Glutamatergic neuron (in vitro differentiated cells): Measurements from ENCODE around the gene FARP1. TPM values are rescaled to one million over a fixed set of nuclear protein-coding genes. Genes with fewer than 3 reads are reported as not detected.

Experiments used
- DNase-seq: peaks from one replicate; pipeline ENCODE4 v3.0.0; 2022
- H3K27ac Mint-ChIP-seq: one replicate; pipeline ENCODE4 v1.8.0; 2020; ENCODE audit warnings: mild to moderate bottlenecking, mixed read lengths, inconsistent platforms; ENCODE audit not compliant: unreplicated experiment
- H3K27me3 Mint-ChIP-seq: one replicate; pipeline ENCODE4 v1.8.0; 2020; ENCODE audit warnings: mild to moderate bottlenecking, moderate library complexity, mixed read lengths, inconsistent platforms; ENCODE audit not compliant: unreplicated experiment
- H3K36me3 Mint-ChIP-seq: one replicate; pipeline ENCODE4 v1.8.0; 2020; ENCODE audit warnings: mild to moderate bottlenecking, mixed read lengths, inconsistent platforms; ENCODE audit not compliant: unreplicated experiment
- H3K4me1 Mint-ChIP-seq: one replicate; pipeline ENCODE4 v1.8.0; 2020; ENCODE audit warnings: mild to moderate bottlenecking, low read depth, mixed read lengths, inconsistent platforms; ENCODE audit not compliant: unreplicated experiment
- H3K4me3 Mint-ChIP-seq: one replicate; pipeline ENCODE4 v1.8.0; 2020; ENCODE audit warnings: mild to moderate bottlenecking, mixed read lengths, inconsistent platforms; ENCODE audit not compliant: unreplicated experiment
- H3K9me3 Mint-ChIP-seq: one replicate; pipeline ENCODE4 v1.8.0; 2020; ENCODE audit warnings: mild to moderate bottlenecking, moderate library complexity, mixed read lengths, inconsistent platforms; ENCODE audit not compliant: unreplicated experiment
- total RNA-seq: library from RNA; stranded (reverse); fragmentation: NEBNext Ultra II Directional; extraction: Animal tissue kit (Norgen Biotek cat#: 25700); gene quantifications from one replicate; pipeline ENCODE4 v1.2.1, GENCODE V29; 2021; ENCODE audit not compliant: unreplicated experiment
- TF ChIP-seq, protein P1 (sequence below): fragments of 200-600 bp; sonication (generic); IDR thresholded peaks from one replicate; pipeline ENCODE4 v1.5.0; 2021; ENCODE audit not compliant: partially characterized antibody, unreplicated experiment

The FARP1 gene
- total RNA-seq, 1 donor from 2014 or later = 233 TPM

DNA sequence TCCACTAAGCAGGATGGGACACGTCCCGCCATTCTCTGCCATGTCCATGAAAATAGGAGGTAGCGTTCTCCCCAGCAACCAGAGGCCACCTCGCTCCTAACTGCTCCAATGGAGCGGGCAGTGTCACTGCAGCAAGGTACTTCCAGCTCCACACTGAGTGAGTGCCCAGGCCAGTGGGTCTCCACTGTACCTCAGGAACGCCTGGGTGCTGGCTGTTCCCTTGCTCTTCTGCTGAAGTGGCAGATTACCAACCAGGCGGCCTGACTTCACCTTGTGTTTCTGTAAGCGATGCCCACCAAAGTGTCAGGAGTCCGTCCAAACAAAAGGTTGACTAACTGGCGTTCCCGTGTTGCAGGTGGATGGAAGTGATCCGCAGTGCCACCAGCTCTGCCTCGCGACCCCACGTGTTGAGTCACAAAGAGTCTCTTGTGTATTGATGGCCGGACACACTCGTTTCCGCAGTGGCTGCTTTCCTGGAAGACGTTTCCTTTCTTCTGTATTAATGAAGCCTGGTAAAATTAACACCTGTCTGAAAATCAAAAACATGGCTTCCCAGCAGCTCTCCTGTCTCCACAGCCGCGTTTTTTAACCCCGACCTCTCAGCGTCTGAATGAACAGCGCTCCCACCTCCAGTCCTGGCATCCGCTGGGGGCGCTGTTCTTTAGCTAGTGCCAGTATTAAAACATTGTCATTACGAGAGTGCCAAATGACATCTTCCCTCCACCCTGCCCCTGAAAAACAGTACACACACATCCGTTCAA lies 305.2 kb downstream of the FARP1 start:
- TF ChIP-seq, protein P1, sequence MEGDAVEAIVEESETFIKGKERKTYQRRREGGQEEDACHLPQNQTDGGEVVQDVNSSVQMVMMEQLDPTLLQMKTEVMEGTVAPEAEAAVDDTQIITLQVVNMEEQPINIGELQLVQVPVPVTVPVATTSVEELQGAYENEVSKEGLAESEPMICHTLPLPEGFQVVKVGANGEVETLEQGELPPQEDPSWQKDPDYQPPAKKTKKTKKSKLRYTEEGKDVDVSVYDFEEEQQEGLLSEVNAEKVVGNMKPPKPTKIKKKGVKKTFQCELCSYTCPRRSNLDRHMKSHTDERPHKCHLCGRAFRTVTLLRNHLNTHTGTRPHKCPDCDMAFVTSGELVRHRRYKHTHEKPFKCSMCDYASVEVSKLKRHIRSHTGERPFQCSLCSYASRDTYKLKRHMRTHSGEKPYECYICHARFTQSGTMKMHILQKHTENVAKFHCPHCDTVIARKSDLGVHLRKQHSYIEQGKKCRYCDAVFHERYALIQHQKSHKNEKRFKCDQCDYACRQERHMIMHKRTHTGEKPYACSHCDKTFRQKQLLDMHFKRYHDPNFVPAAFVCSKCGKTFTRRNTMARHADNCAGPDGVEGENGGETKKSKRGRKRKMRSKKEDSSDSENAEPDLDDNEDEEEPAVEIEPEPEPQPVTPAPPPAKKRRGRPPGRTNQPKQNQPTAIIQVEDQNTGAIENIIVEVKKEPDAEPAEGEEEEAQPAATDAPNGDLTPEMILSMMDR = peak; percentile 68
- peaks cover 37% of the 10 kb centered on the region for H3K27me3 Mint-ChIP-seq
- H3K27ac Mint-ChIP-seq = peak overlapping the region; percentile 30
- H3K4me3 Mint-ChIP-seq = no peak overlapping the region
- peak; percentile 84 for DNase-seq
- peaks cover 30% of the 10 kb centered on the region for H3K4me1 Mint-ChIP-seq
- peaks cover 67% of the 10 kb centered on the region for H3K9me3 Mint-ChIP-seq
- H3K36me3 Mint-ChIP-seq = peaks cover 4% of the 10 kb centered on the region

DNA sequence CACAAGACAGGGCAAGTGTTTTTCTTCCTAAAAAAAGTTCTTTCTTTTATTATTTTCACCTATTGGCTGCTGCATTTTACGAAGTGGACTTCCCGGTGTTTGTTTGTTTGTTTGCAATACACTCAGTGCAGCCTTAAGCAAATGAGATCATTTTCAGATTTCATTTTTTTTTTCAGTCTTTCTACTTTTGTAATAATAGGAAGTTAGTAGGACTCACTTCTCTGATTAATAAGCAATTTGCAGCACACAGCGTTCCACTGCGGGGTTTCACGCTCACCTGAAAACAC lies 305.7 kb downstream of the FARP1 start:
- no peak overlapping the region for H3K4me3 Mint-ChIP-seq
- peaks cover 63% of the 10 kb centered on the region for H3K9me3 Mint-ChIP-seq
- peaks cover 4% of the 10 kb centered on the region for H3K36me3 Mint-ChIP-seq
- peaks cover 31% of the 10 kb centered on the region for H3K4me1 Mint-ChIP-seq
- no peak for DNase-seq
- H3K27me3 Mint-ChIP-seq = peaks cover 32% of the 10 kb centered on the region
- peak overlapping the region; percentile 30 for H3K27ac Mint-ChIP-seq
- TF ChIP-seq, protein P1 = peak; percentile 1

DNA sequence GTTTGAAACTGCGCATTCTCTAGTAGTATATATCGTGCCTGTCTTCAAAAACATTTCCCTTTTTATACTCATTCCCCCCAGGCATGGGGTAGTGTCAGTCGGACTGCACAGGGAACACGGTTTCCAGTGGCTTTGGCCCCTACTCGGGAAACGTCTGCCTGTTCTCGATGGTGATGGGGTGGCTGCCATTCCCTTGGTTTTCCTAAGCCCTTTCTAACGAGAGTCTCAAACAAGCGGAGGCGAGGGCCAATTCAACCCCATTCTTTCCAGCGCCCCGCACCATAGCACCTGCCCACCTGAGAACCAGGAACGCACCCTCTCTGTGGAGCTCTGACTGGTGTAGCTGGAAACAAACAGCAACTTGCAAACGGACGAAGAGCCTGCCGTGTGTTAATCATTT lies 306.4 kb downstream of the FARP1 start:
- peaks cover 56% of the 10 kb centered on the region for H3K9me3 Mint-ChIP-seq
- DNase-seq = no peak
- H3K27ac Mint-ChIP-seq = peak overlapping the region; percentile 70
- TF ChIP-seq, protein P1 = no peak
- H3K36me3 Mint-ChIP-seq = peaks cover 4% of the 10 kb centered on the region
- H3K4me3 Mint-ChIP-seq = no peak overlapping the region
- peaks cover 30% of the 10 kb centered on the region for H3K27me3 Mint-ChIP-seq
- peaks cover 30% of the 10 kb centered on the region for H3K4me1 Mint-ChIP-seq

DNA sequence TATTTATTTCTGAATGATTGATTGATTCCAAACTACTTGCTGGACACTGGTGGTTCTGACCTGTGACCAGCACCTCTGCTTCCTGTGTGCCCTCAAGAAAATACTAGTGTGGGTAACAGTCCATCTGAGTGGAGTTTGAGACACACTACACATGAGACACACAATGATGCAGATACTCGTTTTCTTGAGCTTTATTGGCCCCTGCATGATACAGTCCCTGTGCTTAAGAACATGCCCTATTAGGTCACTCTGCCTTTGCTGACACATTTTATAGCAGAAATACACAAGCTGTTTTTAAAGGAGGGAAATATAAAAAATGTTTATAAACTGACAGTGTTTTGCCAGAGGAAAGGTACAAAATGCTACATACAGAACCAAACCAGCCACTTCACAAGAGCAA lies 307.1 kb downstream of the FARP1 start:
- H3K4me3 Mint-ChIP-seq = no peak overlapping the region
- DNase-seq = no peak
- peaks cover 4% of the 10 kb centered on the region for H3K36me3 Mint-ChIP-seq
- peaks cover 30% of the 10 kb centered on the region for H3K4me1 Mint-ChIP-seq
- TF ChIP-seq, protein P1 = no peak
- H3K27me3 Mint-ChIP-seq = peaks cover 30% of the 10 kb centered on the region
- H3K27ac Mint-ChIP-seq = no peak overlapping the region
- H3K9me3 Mint-ChIP-seq = peaks cover 55% of the 10 kb centered on the region

DNA sequence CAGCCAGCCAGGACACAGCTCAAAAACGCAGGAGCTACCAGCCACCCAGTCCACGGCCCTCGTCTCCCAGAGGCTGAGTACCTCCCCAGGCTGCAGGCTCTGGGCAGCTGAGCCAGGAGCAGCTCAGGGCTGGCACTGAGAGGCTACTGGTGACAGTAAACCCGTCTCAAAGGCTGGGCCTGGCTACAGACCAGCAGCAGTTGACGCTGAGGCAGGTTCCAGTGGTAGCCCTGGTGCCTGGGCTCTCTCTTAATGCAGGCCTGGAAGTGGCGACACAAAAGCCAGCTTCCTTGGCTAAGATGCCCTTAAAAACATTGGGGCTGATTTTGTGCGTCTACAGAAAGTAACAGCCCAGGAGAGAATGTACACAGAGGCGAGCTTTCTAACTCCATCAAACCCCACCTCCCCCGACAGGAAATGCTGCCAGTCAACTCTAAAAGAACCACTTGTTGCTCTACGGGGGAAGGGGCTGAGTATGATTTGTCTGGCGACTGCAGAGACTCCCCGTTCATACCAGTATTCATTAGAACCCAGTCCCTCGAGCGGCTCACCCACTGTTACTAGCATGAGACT lies 307.7 kb downstream of the FARP1 start:
- peaks cover 51% of the 10 kb centered on the region for H3K9me3 Mint-ChIP-seq
- peaks cover 28% of the 10 kb centered on the region for H3K4me1 Mint-ChIP-seq
- H3K4me3 Mint-ChIP-seq = no peak overlapping the region
- H3K27ac Mint-ChIP-seq = peak overlapping the region; percentile 65
- peaks cover 4% of the 10 kb centered on the region for H3K36me3 Mint-ChIP-seq
- DNase-seq = no peak
- TF ChIP-seq, protein P1 = no peak
- peaks cover 27% of the 10 kb centered on the region for H3K27me3 Mint-ChIP-seq
